Neuronal stem cell (in vitro differentiated cells): ENCODE data around the gene ARHGEF17.

Experiments
- DNase-seq: peaks from one replicate; pipeline ENCODE4 v3.0.0-alpha.2; 2013; ENCODE audit warnings: low spot score
- H2AFZ ChIP-seq: one replicate; pipeline ENCODE4 v1.6.1; 2013; ENCODE audit warnings: mild to moderate bottlenecking, low read length, inconsistent platforms
- H2AK5ac ChIP-seq: 2 replicates; pipeline ENCODE4 v1.6.1; 2013; ENCODE audit warnings: low read depth, mild to moderate bottlenecking, inconsistent platforms, low read length, moderate library complexity, mixed read lengths
- H2BK120ac ChIP-seq: 2 replicates; pipeline ENCODE4 v1.6.1; 2013; ENCODE audit warnings: low read depth, mild to moderate bottlenecking, inconsistent platforms, low read length, moderate library complexity, mixed read lengths
- H2BK12ac ChIP-seq: one replicate; pipeline ENCODE4 v1.6.1; 2013; ENCODE audit warnings: low read length, inconsistent platforms
- H2BK15ac ChIP-seq: 2 replicates; pipeline ENCODE4 v1.6.1; 2013; ENCODE audit warnings: mild to moderate bottlenecking, low read length, inconsistent platforms, mixed read lengths
- H2BK5ac ChIP-seq: one replicate; pipeline ENCODE4 v1.6.1; 2013; ENCODE audit warnings: inconsistent platforms, mild to moderate bottlenecking, low read length, moderate library complexity
- H3K14ac ChIP-seq: one replicate; pipeline ENCODE4 v1.6.1; 2013; ENCODE audit warnings: low read length, inconsistent platforms
- H3K18ac ChIP-seq: 2 replicates; pipeline ENCODE4 v1.6.1; 2013; ENCODE audit warnings: low read length, inconsistent platforms
- H3K23ac ChIP-seq: 2 replicates; pipeline ENCODE4 v1.6.1; 2013; ENCODE audit warnings: low read depth, mild to moderate bottlenecking, mixed read lengths, low read length, inconsistent platforms; ENCODE audit not compliant: poor library complexity
- H3K27ac ChIP-seq: replicated peaks from 3 replicates; pipeline ENCODE4 v1.5.1; 2013; ENCODE audit warnings: low read length, inconsistent platforms
- H3K27me3 ChIP-seq, 3 experiments: 2 replicates each; pipeline ENCODE4 v1.6.1; 2013; ENCODE audit warnings: low read length in 3 of 3, mild to moderate bottlenecking in 2 of 3, inconsistent platforms in 1 of 3, low read depth in 1 of 3, mixed read lengths in 1 of 3, moderate library complexity in 1 of 3; ENCODE audit not compliant: control insufficient read depth in 3 of 3, insufficient read depth in 3 of 3
- H3K36me3 ChIP-seq, 2 donors: replicated peaks in 1 of 2; 2 replicates each; pipeline ENCODE4 v1.6.1; 2013; ENCODE audit warnings: low read length in 2 of 2; ENCODE audit not compliant: control insufficient read depth in 2 of 2, insufficient read depth in 2 of 2
- H3K4ac ChIP-seq: 2 replicates; pipeline ENCODE4 v1.6.1; 2013; ENCODE audit warnings: inconsistent platforms, mild to moderate bottlenecking, low read length, moderate library complexity
- H3K4me1 ChIP-seq, 2 donors: 1 replicate in 1 of 2; 2 replicates in 1 of 2; pipeline ENCODE4 v1.6.1; 2013; ENCODE audit warnings: low read length in 2 of 2, low read depth in 1 of 2; ENCODE audit not compliant: control insufficient read depth in 2 of 2, insufficient read depth in 1 of 2
- H3K4me2 ChIP-seq: one replicate; pipeline ENCODE4 v1.6.1; 2013; ENCODE audit warnings: mild to moderate bottlenecking, low read length, inconsistent platforms; ENCODE audit not compliant: insufficient read depth, poor library complexity, severe bottlenecking
- H3K4me3 ChIP-seq, 2 donors: 2 replicates each; pipeline ENCODE4 v1.5.1; 2013; ENCODE audit warnings: low read length in 2 of 2, mild to moderate bottlenecking in 2 of 2, inconsistent platforms in 1 of 2, moderate library complexity in 1 of 2
- H3K79me1 ChIP-seq: one replicate; pipeline ENCODE4 v1.6.1; 2013; ENCODE audit warnings: low read depth, mild to moderate bottlenecking, inconsistent platforms, low read length, moderate library complexity
- H3K9ac ChIP-seq: one replicate; pipeline ENCODE4 v1.6.1; 2013; ENCODE audit warnings: mild to moderate bottlenecking, low read depth, low read length, inconsistent platforms; ENCODE audit not compliant: poor library complexity
- H3K9me3 ChIP-seq, 2 donors: replicated peaks in 1 of 2; 2 replicates each; pipeline versions ENCODE3 to v1.6.1; 2013; ENCODE audit warnings: low read length in 2 of 2, mild to moderate bottlenecking in 2 of 2, inconsistent platforms in 1 of 2, low read depth in 1 of 2, mixed read lengths in 1 of 2, moderate library complexity in 1 of 2; ENCODE audit not compliant: control insufficient read depth in 2 of 2, insufficient read depth in 1 of 2
- H4K8ac ChIP-seq: one replicate; pipeline ENCODE4 v1.6.1; 2013; ENCODE audit warnings: low read depth, mild to moderate bottlenecking, inconsistent platforms, low read length, moderate library complexity
- H4K91ac ChIP-seq: one replicate; pipeline ENCODE4 v1.6.1; 2013; ENCODE audit warnings: low read length, low read depth, mild to moderate bottlenecking, inconsistent platforms; ENCODE audit not compliant: poor library complexity
- WGBS, 2 donors: extraction: QIAGEN DNeasy Blood & Tissue Kit; methylation state at CpG; one replicate each; pipeline ENCODE4 v1.1.7; 2013; ENCODE audit warnings: missing lambda C conversion rate in 2 of 2, mixed read lengths in 1 of 2; ENCODE audit not compliant: insufficient read length in 2 of 2, insufficient replicate concordance in 1 of 2; ENCODE audit errors: extremely low coverage in 2 of 2; 5-methylcytosine and 5-hydroxymethylcytosine counted together

The ARHGEF17 gene

GRCh38 chr11:73324665-73325035 is 16.6 kb downstream of the ARHGEF17 start:
- H3K4me1 ChIP-seq: peaks cover 55% of the 10 kb centered on the region in 2 donors
- WGBS, 2 donors: no CpG with 5 or more reads among the region's 2 CpGs
- no peak overlapping the region for H2AFZ ChIP-seq
- H2BK15ac ChIP-seq: peak overlapping the region; percentile 47
- no peak overlapping the region for H4K8ac ChIP-seq
- peak overlapping the region; percentile 88 for H3K18ac ChIP-seq
- H3K4ac ChIP-seq: peak overlapping the region; percentile 39
- H2BK12ac ChIP-seq: no peak overlapping the region
- no peak overlapping the region for H4K91ac ChIP-seq
- DNase-seq: no peak
- no peak overlapping the region for H3K4me2 ChIP-seq
- no peak overlapping the region for H2BK120ac ChIP-seq
- peaks cover 3 to 42% of the 10 kb centered on the region in 2 donors for H3K36me3 ChIP-seq
- peak overlapping the region; percentile 71 for H2BK5ac ChIP-seq
- no peak overlapping the region for H3K4me3 ChIP-seq
- H2AK5ac ChIP-seq: peak overlapping the region; percentile 43
- peaks cover 25% of the 10 kb centered on the region for H3K79me1 ChIP-seq
- H3K27me3 ChIP-seq: no peaks in the 10 kb centered on the region
- no peaks in the 10 kb centered on the region for H3K9me3 ChIP-seq
- H3K27ac ChIP-seq: peak overlapping the region; percentile 68
- no peak overlapping the region for H3K23ac ChIP-seq
- H3K9ac ChIP-seq: no peak overlapping the region
- peak overlapping the region; percentile 27 for H3K14ac ChIP-seq

GRCh38 chr11:73325036-73325981 is 17.2 kb downstream of the ARHGEF17 start:
- no peak overlapping the region for H3K4me3 ChIP-seq
- H2AK5ac ChIP-seq: peak overlapping the region; percentile 43
- H3K14ac ChIP-seq: peak overlapping the region; percentile 27
- H4K8ac ChIP-seq: no peak overlapping the region
- no peak overlapping the region for H3K23ac ChIP-seq
- H3K4me1 ChIP-seq: peaks cover 57 to 61% of the 10 kb centered on the region in 2 donors
- WGBS, 2 donors: no CpG with 5 or more reads among the region's 13 CpGs
- peak overlapping the region; percentile 68 for H3K27ac ChIP-seq
- H2BK120ac ChIP-seq: no peak overlapping the region
- H3K36me3 ChIP-seq: peaks cover 3 to 39% of the 10 kb centered on the region in 2 donors
- no peaks in the 10 kb centered on the region for H3K9me3 ChIP-seq
- H2AFZ ChIP-seq: no peak overlapping the region
- H2BK5ac ChIP-seq: peak overlapping the region; percentile 71
- peak overlapping the region; percentile 47 for H2BK15ac ChIP-seq
- H2BK12ac ChIP-seq: no peak overlapping the region
- peaks cover 25% of the 10 kb centered on the region for H3K79me1 ChIP-seq
- H4K91ac ChIP-seq: no peak overlapping the region
- H3K4ac ChIP-seq: no peak overlapping the region
- no peaks in the 10 kb centered on the region for H3K27me3 ChIP-seq
- H3K4me2 ChIP-seq: no peak overlapping the region
- peak overlapping the region; percentile 88 for H3K18ac ChIP-seq
- no peak overlapping the region for H3K9ac ChIP-seq
- no peak for DNase-seq

- H3K14ac ChIP-seq: no peak overlapping the region
- H2AFZ ChIP-seq: no peak overlapping the region
- no peak overlapping the region for H2BK5ac ChIP-seq
- peak overlapping the region; percentile 39 for H3K27ac ChIP-seq
- DNase-seq: no peak
- H3K23ac ChIP-seq: no peak overlapping the region
- H4K91ac ChIP-seq: no peak overlapping the region
- peaks cover 1 to 30% of the 10 kb centered on the region in 2 donors for H3K36me3 ChIP-seq
- H3K9me3 ChIP-seq: no peaks in the 10 kb centered on the region
- H3K4me1 ChIP-seq: peaks cover 63 to 65% of the 10 kb centered on the region in 2 donors
- no peak overlapping the region for H2BK12ac ChIP-seq
- no peak overlapping the region for H2BK15ac ChIP-seq
- H2AK5ac ChIP-seq: no peak overlapping the region
- no peak overlapping the region for H3K4me3 ChIP-seq
- H3K27me3 ChIP-seq: no peaks in the 10 kb centered on the region
- H3K4me2 ChIP-seq: no peak overlapping the region
- no peak overlapping the region for H3K9ac ChIP-seq
- H3K79me1 ChIP-seq: peaks cover 15% of the 10 kb centered on the region
- H3K4ac ChIP-seq: no peak overlapping the region
- H4K8ac ChIP-seq: no peak overlapping the region
- WGBS, 2 donors: no CpG with 5 or more reads among the region's 10 CpGs
- H3K18ac ChIP-seq: peak overlapping the region; percentile 61
- no peak overlapping the region for H2BK120ac ChIP-seq
These were observed 19.1 kb downstream of the ARHGEF17 start for GRCh38 chr11:73326929-73327811.
